ENCODE results near the gene SEZ6.

Gene SEZ6

DNA sequence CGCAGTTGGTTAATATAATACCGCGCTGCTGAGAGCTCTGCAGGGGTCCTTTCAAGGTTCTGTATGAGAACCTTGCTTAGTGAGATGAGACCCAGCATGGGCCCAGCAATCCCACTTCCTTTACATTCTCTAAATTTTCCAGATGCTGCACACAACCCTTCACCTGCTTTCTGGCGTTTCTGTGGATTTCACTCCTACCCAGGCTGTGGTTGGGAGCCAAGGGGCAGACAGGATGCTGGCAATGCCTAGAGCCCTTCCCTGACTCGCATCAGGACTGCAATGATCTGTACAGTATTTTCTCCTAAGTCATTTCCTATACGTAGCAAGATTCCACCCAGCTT is 27.0 kb upstream of the SEZ6 start:
- no peak for DNase-seq

DNA sequence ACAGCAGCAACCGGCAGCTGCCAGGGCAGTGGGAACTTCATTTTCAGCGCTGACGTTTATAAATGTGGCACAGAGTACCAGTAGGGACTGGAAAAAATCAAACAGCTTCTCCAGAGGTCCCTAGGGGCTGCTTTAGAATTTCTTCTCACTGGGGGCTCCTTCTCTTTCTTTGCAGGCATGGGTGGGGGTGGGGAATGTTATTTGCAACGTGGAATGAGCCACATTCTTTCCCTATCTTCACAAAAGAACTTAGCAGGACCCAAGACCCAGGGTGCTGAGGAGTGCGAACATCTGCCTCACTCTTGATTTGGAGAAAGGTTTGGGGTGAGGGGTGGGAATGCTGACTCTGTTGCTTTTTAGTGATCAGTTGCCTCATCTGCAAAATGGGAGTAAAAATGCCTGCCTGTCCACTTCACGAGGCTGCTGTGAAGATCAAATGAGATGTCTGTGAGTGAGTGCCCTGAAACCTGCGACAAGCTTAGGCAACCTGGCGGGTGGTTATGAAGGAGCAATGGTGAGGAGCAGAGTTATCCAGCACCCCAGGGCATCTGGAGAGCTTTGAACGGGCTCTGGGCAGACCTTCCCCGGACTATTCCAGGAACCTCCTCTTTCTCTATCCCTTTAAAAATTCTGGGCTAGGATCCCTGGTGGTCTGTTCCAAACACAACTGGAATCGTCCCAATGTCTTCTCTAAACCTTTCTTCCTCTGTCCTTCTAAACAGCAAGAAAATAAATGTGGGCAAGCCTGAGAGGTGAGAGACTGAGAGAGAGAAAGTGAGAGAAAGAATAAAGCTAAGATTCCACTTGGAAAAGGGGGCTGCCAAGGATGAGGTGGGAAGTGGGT is 26.4 kb upstream of the SEZ6 start:
- DNase-seq, result no peak

DNA sequence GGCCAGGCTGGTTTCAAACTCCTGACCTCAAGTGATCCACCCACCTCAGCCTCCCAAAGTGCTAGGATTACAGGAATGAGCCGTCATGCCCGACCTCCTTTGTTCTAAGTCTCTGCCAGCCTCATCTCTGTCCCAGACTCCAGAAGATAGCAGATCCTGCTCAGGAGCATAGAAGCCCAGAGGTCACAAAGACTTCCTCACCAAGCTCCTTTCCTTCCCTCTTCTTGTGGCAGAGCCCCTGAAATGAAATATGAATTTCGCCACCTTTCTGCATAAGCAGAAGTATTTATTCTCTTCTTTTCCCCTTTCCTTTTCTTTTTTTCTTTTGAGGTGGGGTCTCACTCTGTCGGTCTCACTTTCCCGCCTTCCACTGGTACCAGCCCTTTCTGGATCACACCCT is 25.7 kb upstream of the SEZ6 start:
- DNase-seq, result no peak

DNA sequence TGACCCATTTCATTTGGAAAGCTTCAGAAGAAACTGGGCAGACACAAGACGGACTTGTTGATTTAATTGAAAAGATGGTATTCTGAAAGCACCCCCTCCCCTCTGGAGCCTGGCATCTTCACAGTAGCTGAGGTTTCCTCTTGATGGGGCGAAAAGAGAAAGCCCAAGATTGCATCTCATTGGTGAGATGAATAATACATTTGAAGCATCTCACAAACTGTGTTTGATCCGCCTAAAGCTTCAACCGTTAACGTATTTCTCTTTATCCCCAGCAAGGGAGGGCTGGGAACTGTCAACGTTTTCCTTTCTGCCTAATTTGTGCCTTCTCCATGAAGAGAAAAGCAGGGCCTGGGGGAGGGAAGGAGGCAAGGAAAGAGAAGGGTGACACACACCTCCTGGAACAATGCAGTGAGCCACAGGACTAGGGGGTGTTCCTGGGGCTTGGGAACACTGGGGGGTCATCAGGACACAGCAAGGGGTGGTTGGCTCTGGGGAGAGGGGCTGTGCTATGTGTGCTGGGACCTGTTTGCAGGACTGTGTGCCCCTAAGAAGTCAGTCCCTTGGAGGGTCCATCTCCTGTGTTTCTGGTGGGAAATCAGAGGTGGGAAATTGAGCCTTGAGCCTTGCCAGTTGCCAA is 18.6 kb upstream of the SEZ6 start:
- DNase-seq, result no peak

DNA sequence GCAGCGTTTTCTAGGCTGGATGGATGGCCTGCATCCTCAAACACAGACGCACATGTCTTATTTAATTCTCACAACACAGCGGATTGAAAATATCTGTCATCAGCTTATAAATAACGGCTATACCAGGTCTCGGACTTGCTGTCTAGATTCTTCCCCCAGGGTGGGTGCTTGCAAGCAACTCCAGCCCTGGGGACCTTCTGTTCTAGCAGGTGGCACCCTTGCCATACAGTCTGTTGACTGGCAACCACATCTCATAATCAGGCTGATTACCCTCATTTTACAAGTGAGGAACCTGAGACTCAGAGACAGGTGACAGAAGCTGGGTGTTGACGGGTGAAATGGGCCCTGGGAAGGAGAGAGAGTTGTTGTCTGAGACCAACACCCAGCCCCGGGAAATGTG is 16.2 kb upstream of the SEZ6 start:
- DNase-seq, result no peak

DNA sequence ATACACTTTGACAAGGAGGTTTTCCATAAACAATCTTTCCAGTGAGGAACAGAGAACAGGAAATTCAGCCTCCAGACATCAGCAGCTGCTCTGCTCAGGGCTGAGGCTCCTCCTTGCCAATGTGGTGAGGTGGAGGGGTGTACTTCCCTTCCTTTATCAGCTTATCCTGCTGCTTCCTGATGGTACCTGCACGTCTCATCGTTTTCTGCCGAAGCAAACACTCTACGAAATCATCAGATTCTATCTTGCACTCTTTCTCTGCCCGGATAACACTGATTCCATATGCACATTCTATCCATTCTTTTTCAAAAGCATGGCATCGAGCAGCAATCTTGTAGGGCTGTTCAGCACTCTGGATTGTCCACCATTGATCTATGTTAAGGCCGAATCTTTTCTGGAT is 15.4 kb upstream of the SEZ6 start:
- no peak for DNase-seq

DNA sequence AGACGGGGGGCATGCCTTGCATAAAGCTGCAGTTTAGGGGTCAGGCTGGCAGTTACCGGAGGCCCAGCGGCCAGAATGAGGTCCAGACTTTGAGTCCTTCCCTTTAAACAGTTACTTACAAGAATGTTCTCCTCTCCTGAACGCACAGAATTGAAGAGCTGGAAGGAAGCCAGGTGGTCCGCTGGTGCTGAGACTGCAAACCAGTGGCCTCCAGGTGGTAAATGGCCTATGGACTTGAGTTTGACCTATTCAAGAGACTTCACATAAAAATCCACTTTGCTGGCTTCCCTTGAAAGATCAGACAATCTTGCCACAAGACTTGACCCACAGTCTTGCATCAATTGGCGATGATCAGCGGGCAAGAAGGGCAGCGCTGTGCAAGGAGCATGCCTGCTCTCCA is 14.7 kb upstream of the SEZ6 start:
- DNase-seq, result no peak

DNA sequence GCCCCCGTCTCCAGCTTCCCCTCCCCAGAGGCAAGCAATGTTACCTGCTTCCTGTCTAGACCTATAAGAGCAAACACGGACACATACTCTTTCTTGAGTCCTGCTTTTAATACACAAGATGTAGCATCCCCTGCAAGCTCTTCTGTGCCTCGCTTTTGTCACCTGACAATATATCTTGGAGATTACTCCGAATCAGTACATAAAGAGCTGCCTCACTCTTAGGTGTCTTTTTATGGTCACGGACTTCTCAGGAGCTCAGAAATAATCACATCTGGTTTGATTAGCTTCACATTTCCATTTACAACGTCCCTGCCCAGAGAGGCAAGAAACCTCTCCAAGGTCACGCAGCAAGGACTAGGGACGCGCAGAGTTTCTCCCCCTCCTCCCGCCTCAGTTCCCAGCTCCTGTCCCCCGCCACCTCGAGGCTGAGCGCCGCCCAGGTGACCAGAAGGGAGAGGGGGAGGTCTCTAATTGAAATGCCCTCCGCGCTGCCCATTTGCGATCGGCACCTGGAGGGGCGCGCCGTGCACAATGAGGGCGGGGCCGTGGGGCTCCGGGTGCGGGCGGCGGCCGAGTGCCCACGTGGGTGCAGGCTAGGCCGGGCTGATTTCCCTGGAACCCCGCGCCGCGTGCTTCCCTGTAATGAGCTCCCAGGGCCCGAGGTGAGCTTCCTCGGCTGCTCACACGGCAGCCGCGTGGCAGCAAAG is 13.8 kb upstream of the SEZ6 start:
- DNase-seq, result no peak

DNA sequence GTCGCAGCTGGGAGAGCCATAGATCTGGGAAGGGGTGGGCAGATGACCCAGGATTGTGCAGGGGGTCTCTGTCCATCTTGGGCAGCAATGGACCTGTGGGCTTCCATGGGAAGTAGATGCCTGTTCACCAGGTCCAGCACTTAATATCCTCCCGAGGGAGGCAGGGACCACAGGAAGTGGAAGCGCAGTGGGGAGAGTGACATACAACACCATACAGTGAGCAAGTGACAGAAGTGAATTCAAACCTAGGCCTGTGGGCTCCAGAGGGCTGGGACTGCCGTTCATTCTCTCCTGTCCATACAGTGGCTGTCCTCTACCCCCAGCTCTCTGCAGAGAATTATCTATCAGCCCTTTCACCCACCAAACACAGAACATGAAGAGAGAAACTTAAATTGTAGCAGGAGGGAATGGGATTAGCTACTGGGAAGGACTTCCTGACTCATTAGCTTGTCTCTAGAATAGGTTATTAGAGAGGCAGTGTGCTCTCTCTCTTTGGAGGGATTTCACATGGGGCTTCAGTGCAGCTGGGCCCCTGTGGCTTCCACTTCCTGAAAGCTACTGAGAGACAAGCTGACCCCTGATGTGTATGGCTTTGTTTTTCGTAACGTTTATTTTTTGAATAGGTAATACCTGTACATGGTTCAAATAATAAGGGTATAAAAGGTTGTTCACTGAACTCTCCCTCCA is 13.1 kb upstream of the SEZ6 start:
- no peak for DNase-seq

DNA sequence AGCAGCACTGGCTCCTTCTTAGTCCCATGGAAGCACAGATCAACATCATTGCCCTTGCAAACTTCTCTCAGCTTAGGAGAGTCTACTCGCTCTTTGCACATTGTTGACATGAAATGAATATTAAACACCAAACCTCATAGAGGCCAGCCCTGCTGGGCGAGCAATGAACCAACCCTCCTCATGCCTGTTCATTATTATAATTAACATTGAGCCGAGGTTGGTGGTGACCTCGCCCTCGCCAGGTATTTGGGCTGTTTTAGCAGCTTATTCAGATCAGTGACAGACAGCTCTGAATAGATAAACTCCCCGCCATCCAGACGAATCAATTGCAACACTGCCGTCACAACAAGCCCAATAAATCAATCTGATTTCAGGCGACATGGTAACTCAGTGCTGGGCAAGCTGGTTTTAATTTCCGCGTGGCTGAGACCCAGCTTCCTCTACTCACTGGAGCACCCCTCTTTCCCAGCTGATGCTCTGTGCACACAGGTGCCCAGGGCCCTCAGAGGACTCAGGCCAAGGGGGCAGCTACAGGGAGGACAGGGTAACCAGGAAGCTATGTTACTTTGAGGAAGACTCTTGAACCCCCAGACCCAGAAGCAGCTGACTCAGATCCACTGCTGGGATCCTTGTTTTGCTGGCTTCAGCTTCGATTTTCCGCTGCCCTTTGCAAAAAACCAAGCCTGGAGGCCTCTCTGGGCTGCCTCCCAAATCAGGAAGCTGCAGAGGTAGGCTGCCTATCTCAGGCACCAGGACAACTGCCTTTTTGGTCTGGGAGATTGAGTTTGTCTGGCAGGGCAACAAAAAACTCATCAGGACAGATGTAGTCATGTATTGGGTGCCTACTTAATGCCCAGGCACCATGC is 10.7 kb upstream of the SEZ6 start:
- no peak for DNase-seq

DNA sequence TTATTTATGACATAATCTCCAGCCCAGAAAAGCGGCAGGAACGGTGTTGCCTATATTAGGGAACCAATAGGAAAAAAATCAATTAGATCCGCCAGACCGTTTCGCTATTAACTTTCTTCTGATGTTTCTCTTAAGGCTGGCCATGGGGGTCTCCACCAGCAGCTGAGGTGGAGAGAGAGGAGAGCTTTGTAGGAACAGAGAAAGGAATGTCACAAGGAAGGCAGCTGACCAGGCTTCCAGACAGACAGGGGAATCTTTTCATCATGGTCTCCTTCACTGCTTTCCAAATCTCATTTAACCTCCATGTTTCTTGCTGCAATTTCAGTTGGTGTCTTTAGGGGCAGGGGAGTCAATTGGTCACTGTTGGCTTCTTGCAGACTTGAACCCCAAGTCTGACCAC is 8.9 kb upstream of the SEZ6 start:
- DNase-seq, result no peak

DNA sequence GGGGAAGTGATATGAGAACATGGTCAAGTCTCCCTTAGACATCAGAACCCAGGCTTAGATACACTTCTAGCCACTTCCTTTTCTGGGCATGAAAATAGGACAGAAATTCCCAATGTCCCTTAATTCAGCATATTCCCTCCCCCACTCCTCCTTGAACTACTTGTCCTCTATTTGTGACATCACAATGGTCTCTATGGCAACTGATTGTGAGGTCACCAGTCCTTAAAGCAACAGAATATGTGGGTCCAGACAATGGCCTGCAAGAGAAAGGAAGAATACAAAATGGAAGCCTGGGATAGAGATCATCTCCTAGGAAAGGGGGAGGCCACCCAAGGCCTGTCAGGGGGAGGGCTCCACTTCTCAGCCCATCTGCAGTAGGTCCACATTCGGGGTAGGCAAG is 6.7 kb upstream of the SEZ6 start:
- DNase-seq, result no peak

DNA sequence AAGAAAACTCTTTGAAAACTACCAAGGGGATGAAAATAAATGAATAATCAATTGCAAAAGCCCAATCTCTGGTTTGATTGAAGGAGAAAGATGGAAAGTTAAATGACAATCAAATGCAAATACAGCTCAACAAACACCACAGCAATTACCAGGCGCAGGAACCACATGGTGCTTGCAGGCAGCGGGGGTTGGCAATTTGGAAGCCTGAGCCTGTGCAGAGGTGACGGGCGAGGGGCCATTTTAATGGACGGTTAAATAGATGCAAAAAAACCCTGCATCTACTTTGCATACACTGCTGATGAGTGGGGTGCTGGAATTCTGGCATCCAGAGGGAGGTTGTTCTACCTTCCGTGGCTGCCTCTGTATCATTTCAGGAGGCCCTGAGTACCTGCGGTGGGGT is 4.8 kb upstream of the SEZ6 start:
- DNase-seq, result no peak

DNA sequence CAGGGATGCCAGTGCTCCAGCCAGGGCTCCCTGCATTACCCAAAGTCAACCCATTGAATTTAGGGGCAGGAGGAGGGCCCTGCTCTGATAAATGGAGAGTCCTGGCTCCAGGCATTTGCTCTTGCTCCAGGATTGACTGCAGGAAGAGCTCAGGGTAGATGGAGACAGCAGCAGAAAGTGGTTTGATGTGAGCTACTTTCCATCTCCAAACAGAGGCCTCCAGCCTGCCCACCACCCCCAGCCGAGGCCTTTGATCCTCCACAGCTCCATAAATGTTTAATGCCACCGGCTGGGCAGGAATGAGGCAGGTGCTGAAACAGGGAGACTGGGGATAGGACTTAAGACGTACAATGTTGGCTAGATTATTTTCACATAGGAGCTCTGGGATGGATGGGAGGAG is 4.3 kb upstream of the SEZ6 start:
- DNase-seq, result no peak

DNA sequence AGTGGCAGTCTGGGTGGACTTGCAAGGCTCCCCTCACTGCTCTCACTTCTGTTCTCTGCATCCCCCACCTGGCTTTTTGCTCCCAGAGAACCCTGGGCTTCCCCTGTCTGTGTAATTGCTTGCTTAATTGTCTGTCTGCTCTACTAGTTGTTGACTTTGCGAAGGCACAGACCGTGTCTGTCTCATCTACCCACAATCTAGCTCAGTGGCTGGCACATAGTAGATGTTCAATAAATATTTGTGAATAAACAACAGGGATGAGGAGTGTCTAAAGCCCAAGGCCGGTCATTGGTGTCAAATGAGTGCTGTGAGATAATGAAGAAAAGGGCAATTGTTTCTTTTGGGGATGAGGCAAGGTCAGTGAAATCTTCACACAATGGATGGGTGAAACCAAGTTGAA is 2.8 kb upstream of the SEZ6 start:
- DNase-seq, result no peak

DNA sequence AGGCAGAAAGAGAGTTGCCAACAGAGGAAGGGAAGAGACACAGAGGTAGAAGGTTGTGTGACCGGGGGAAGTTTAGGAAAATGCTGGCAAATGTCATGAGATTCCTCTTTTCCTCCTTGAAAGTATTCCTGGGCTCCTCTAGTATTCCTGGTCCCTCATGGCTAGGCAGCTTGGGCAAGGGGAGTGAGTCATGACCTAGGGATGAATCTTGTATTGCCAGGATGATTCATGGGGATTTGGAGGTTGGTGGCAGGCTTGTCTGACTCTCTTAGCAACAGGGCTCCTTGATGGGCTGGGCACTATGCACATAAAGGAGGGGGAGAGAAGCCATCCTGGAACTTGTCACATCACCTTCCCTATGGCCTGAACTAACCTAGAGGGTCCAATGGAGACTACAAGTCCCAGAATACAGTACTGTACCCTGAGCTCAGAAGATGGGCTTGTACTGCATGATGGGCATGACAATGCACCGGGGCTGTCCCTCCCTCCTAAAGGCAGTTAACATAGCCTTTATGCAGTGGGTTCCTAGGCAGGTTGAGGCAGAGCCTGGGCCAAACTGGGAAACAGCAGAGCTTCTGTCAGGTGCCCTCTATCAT is 2.1 kb upstream of the SEZ6 start:
- DNase-seq, result no peak

DNA sequence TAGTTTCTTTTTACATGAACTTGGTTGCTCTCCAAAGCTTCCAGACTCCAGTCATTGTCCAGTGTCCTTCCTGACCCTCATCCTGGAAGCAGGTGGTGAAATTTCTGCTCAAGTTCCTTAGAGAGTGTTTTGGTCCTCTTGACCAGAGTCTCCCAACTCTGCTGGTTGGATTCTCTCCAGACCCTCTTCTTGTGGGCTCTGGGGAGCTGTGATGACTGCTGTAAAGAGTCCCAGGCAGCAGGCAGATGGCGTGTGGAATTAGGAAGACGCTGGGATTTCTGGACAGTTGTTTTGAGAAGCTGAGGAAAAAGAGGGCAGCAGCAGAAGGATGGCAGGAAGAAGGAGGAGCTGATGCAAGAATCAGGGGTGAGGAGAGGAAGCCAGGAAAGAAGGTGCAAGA is 1.6 kb upstream of the SEZ6 start:
- DNase-seq, result no peak

DNA sequence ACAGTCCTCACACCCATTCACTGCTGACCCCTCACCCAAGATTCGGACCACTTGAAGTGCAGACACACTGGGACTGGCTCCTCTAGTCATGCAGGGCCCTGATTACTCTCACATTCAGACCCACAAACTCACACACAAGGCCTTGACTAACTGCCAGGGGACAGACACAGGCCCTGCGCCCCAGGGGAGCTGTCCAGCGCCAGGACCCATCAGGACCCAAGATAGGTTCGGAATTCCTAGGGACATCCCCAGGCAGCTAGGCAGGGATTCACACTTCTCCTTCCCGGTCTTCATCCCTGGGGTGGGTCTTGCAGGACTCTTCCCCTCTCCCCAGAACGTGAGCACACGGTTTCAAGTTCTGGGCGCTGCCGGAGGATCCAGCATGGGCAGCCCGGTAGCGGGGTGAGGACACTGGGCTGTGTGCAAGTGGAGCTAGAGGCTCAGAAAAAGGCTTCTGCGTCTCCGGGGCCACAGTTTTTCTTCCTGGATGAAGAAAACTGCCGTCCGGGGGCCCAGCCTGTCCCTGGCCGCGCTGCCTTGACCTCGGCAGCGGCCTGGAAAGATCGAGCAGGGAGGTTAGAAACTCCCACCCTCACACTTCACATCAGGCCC is 1.6 kb downstream of the SEZ6 start:
- no peak for DNase-seq

DNA sequence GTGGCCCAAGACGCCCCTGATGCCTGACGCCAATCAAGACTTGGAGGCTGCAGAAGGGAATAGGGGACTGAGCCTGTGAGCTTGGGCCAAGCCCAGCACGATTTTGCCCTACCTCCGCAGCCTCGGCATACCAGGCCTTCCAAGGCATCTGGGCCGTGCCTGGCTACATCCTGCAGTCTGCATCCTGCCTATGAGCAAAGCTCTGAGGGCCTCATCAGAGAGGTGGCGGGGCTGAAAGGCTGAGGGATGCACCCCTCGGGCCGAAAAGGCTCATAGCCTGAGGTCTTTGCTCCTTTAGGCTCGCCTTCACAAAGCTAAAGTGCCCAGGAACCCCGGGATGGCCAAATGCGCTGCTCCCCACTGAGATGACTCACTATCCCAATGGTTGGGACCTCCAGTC is 2.5 kb downstream of the SEZ6 start:
- no peak for DNase-seq

DNA sequence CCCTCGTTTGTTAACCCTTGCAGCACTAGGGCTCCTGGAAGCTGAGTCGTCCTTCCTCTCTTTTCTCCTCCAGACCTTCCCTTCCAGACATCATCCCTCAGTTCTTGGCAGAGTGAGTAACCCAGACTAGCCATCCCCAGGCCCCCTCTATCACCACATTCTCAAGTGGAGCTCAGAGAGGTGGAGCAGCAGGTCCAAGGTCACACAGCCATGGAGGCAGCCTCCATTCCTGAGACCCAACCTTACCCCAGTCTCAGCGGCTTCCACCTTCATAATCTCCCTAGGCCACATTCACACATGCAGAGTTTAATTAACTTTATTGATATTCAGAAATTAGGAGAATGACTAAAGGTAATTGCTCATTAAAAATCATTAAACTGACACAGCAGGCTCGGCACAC is 3.0 kb downstream of the SEZ6 start:
- DNase-seq, result no peak

DNA sequence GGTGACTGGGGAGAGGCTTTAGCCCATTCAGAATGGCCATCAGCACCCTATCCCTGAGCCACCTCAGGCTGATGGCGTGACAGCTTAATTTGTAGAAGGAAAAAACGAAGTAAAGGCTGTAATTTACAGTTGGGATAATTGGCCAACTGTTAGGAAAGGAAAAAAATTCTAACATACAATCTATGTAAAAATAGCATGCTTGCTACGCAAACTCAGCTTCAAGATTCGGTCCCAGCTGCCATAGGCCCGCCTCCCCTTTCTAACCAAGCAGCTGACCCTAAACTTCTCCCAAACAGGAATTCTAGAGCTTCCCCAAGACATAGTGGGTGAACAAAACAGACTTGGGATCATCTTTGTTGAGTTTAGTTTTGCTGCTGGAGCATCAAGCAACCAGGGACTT is 4.9 kb downstream of the SEZ6 start:
- DNase-seq, result no peak

DNA sequence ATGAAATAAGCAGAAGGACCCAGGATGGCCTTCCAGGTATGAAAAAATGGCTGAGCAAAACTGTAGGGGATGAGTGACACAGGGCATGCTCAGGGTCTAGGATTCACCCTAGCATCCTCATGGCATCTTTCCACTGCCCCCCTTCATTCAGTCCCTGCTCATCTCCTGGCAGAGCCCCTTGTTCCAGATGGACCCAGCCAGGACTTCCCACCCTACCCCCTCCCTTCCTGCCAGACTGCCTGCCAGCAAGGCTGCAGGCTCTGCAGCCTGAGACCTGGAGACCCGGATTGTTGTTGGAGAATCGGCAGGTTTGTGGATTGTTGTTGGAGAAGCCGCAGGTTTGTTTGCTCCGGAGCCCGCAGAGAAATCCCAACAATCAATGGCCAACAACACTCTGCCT is 6.6 kb downstream of the SEZ6 start:
- DNase-seq, result no peak

Data from hematopoietic multipotent progenitor cell treated with erythropoietin and hydrocortisone succinate and interleukin-3 and kit ligand, for 6 days (in vitro differentiated cells).